Skeletal muscle tissue (tissue), 4 donors: ENCODE measurements around the gene ZDHHC11. TPM values are rescaled to one million over a fixed set of nuclear protein-coding genes. Genes with fewer than 3 reads are reported as not detected.
"Not testable (repeated sequence)": the region's sequence is repeated elsewhere in the genome, so short reads cannot be mapped to it uniquely, and the experiment has no call there.

ENCODE experiments used
- H3K27ac ChIP-seq: one replicate; pipeline ENCODE4 v1.7.0; 2013; ENCODE audit warnings: mild to moderate bottlenecking, low read depth, low read length, inconsistent platforms
- H3K27me3 ChIP-seq, 3 donors: one replicate each; pipeline ENCODE4 v1.7.0; 2013; ENCODE audit warnings: low read length in 3 of 3; ENCODE audit not compliant: control insufficient read depth in 3 of 3, insufficient read depth in 3 of 3
- H3K36me3 ChIP-seq, 3 donors: one replicate each; pipeline ENCODE4 v1.7.0; 2013; ENCODE audit warnings: low read length in 3 of 3; ENCODE audit not compliant: control insufficient read depth in 3 of 3, insufficient read depth in 3 of 3
- H3K4me1 ChIP-seq, 3 donors: one replicate each; pipeline ENCODE4 v1.7.0; 2013; ENCODE audit warnings: low read length in 3 of 3, mild to moderate bottlenecking in 3 of 3; ENCODE audit not compliant: control insufficient read depth in 3 of 3, insufficient read depth in 3 of 3
- H3K4me3 ChIP-seq, 3 donors: one replicate each; pipeline ENCODE4 v1.7.0; 2013; ENCODE audit warnings: low read length in 3 of 3
- H3K9ac ChIP-seq, 3 donors: one replicate each; pipeline ENCODE4 v1.7.0; 2013; ENCODE audit warnings: low read length in 3 of 3, mild to moderate bottlenecking in 3 of 3, moderate library complexity in 2 of 3, low read depth in 1 of 3
- H3K9me3 ChIP-seq, 3 donors: one replicate each; pipeline ENCODE4 v1.7.0; 2013; ENCODE audit warnings: low read length in 3 of 3; ENCODE audit not compliant: control insufficient read depth in 3 of 3
- total RNA-seq: library from RNA; depleted of rRNA; stranded (reverse); fragments of >200 nt; gene quantifications from one replicate; pipeline ENCODE4 v1.2.3, GENCODE V29; 2014
- donor health status: Osteomylitis.

Gene ZDHHC11
- total RNA-seq, 1 donor from 2014 or later, result 1.0 TPM

GRCh38 chr5:749101-749670 is 101.6 kb downstream of the ZDHHC11 start:
- no peak overlapping the region for H3K9ac ChIP-seq
- H3K4me3 ChIP-seq, result no peak overlapping the region
- no peak overlapping the region for H3K27ac ChIP-seq
- no peaks in the 10 kb centered on the region for H3K9me3 ChIP-seq
- peaks cover 0 to 14% (median 6%) of the 10 kb centered on the region in 3 donors for H3K36me3 ChIP-seq
- no peaks in the 10 kb centered on the region for H3K4me1 ChIP-seq
- H3K27me3 ChIP-seq, result no peaks in the 10 kb centered on the region

- H3K27me3 ChIP-seq, H3K4me1 ChIP-seq, H3K27ac ChIP-seq, H3K9me3 ChIP-seq, H3K4me3 ChIP-seq, H3K9ac ChIP-seq: not testable (repeated sequence)
- peaks cover 0 to 19% (median 8%) of the 10 kb centered on the region in 3 donors for H3K36me3 ChIP-seq
Observed at GRCh38 chr5:748011-748980, 102.5 kb downstream of the ZDHHC11 start.

- H3K9me3 ChIP-seq, H3K27ac ChIP-seq, H3K4me3 ChIP-seq, H3K4me1 ChIP-seq, H3K27me3 ChIP-seq, H3K9ac ChIP-seq: not testable (repeated sequence)
- peaks cover 0 to 19% (median 8%) of the 10 kb centered on the region in 3 donors for H3K36me3 ChIP-seq
Observed at GRCh38 chr5:747303-747844, 103.4 kb downstream of the ZDHHC11 start.

- Histone ChIP-seq H3K9ac (no peak overlapping the region), H3K27ac (no peak overlapping the region), H3K36me3 (peaks cover 0 to 19% (median 8%) of the 10 kb centered on the region in 3 donors), H3K9me3 (no peaks in the 10 kb centered on the region), H3K4me1 (no peaks in the 10 kb centered on the region), H3K27me3 (no peaks in the 10 kb centered on the region), H3K4me3 (no peak overlapping the region)
Observed at GRCh38 chr5:746258-746761, 104.5 kb downstream of the ZDHHC11 start.

Other genes with a start within 250 kb of the ZDHHC11 start
- gene CEP72, start 238.6 kb downstream of the ZDHHC11 start, total RNA-seq, result 5.2 TPM
- 3.7 TPM for gene TPPP, start 157.6 kb downstream of the ZDHHC11 start, total RNA-seq
- 1.0 TPM for gene ZDHHC11B, start 66.3 kb downstream of the ZDHHC11 start, total RNA-seq
- 22.4 TPM for gene BRD9, start 41.8 kb upstream of the ZDHHC11 start, total RNA-seq
- gene TRIP13, start 41.9 kb upstream of the ZDHHC11 start, total RNA-seq, result 5.7 TPM
- 1.6 TPM for gene NKD2, start 157.8 kb upstream of the ZDHHC11 start, total RNA-seq